SK-N-MC (cell line): ENCODE results near the gene DLEC1.
"Not testable (repeated sequence)": the region's sequence is repeated elsewhere in the genome, so short reads cannot be mapped to it uniquely, and the experiment has no call there.

Source experiments
- EZH2 ChIP-seq: fragments of 200-600 bp; sonication (generic); IDR thresholded peaks from one replicate; pipeline ENCODE4 v1.6.1; 2017; ENCODE audit warnings: antibody characterized with exemption
- POLR2AphosphoS5 ChIP-seq: IDR thresholded peaks from 2 replicates; pipeline ENCODE4 v1.6.1; 2012; ENCODE audit warnings: mild to moderate bottlenecking, low read depth, low read length, borderline replicate concordance

DNA sequence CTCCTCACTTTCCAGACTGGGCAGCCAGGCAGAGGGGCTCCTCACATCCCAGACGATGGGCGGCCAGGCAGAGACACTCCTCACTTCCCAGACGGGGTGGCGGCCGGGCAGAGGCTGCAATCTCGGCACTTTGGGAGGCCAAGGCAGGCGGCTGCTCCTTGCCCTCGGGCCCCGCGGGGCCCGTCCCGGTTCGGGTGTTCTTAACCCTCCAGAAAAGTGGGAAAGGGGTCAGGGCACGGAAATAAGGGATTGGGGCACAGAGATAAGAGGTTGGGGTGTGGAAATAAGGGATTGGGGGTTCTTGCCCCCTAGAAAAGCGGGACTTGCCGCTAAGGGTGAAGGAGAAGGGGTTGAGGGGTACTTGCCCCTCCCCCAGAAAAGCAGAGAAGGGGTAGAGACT is 43.3 kb downstream of the DLEC1 start:
- TF ChIP-seq EZH2, POLR2AphosphoS5: not testable (repeated sequence)
